NOMO-1 treated with DMSO at 0.1 percent for 48 hours (cell line): ENCODE results near the gene UBR4.

ENCODE experiments used
- DNase-seq: peaks from one replicate; lab custom pipeline; 2025; ENCODE audit not compliant: unreplicated experiment; lab: John Stamatoyannopoulos, UW

UBR4 gene

DNA sequence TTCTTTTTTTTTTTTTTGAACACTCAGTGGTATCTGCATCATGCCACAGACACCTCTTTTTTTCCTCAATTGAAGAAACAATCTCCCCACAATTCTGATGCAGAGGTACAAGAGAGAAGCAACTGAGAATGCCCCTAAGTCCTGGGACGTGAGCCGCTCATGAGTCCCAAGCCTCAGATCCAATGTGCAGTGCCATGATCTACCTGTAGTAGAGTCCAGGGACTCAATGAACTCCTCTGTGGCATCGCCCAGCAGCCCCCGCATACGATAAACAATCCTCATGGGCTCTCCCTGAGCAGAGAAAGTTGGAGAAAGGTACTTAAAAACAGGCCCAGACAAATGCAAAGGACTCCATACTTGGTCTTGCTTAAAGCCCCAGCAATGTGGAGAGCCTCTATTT lies 113.1 kb downstream of the UBR4 start:
- no peak for DNase-seq

DNA sequence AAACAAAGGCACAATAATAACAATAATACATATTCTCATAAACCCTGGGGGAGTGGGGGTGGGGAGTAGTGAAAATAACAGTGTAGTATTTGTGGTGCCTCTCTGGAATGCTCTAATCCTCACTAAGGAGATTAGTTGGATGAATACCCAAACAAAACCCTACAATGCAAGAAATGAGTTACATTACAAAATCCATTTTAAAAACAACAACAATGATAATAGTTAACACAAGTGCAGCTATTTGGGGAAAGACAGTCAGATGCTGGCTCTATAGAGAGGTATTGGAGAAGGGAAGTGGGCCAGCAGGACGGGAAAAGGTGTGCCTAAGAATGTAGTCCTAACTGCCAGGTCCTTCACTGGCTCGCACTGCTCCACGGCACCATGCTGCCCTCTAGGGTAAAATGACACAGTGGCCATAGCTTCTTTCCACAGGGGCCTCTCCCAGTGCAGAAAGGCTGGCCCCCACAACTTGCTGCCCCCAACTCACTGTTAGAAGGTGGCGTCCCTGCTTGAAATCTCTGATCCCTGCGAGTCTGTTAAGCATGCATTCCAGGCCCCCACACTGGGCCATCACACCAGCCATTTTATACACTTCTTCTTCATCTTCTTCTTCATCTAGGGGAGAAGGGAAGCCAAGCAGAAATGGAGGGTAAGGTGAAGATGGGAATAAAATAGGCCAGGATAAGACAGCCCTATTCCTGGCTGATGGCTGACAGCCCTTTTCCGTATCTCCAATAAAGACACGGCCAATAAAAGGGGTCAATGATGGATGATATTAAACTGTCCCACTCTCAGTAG lies 113.8 kb downstream of the UBR4 start:
- DNase-seq: no peak

DNA sequence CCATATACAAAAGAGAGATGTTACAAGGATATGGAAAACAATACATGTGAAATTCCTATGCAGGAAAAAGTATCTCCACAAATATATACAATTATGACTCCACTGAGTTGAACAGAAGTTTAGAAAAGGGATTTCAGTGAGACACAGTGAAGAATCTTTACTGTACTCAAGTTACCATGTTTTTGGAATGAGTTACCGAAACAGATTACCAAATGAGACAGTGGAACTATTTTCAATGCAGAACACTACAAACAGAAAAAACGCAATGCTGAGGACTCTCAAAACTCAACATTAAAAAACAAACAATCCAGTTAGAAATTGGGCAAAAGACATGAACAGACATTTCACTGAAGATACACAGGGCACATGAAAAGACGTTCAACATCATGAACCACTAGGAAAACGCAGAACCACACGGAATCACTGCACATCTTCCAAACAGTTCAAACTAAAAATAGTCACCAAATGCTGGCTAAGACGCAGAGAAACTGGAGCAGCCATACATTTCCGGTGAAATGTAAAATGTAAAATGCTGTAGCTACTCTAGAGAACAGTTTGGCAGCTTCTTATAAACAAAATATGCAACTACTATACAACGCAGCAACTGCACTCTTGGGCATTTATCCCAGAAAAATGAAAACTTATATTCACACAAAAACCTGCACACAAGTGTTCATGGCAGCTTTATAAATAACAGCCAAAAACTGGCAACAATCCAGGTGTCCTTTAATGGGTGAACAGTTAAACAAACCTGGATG lies 118.7 kb downstream of the UBR4 start:
- DNase-seq: no peak

DNA sequence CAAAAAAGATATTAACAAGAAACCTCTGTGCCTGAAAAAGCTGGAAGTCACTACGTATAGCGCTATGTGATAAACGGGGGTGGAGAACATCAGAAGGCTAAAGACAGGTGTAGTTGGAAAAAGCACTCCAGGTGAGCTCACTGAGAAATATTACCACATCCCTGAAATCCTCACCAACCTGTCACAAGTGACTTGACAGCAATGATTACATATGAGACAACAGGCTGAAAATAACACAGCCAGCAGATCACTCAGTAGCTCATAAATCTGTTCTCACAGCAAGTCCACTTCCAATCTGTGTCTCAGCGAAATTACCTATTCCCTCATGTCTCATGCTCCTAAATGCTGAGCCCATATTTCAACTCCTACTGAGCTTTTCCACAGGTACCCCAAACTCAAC lies 120.5 kb downstream of the UBR4 start:
- no peak for DNase-seq

DNA sequence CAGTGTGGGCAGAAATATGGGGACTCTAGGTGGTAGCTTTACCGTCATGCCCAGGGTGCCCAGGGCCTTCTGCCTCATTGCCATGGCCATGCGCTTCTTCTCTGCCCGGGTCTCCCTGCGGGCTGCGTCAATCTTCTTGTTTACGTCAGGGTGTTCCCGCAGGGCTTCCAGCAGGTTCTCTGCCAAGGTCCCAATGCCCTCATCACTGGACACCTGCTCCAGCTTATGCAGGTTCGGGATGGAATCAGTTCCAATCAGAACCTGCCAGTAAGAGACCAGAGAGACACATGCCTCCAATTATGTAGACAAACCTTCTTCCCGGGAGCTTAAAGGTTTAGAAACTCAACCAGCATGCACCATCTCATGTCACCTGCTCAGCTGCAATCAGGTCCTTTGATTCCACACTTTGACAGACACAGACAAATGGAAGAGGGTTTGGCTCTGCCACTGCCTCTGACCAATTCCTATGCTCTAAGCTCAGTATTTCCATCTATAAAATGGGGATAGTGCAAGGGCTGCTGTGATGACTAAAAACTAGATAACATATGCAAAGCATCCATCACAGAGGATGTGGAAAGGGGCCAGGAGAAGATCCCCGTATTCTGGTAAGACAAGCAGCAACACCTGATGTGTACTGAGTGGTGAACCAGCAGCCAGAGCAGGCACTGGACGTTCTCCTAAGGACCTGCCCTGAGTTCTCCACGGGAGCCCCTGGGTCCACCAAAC lies 121.2 kb downstream of the UBR4 start:
- DNase-seq: no peak

DNA sequence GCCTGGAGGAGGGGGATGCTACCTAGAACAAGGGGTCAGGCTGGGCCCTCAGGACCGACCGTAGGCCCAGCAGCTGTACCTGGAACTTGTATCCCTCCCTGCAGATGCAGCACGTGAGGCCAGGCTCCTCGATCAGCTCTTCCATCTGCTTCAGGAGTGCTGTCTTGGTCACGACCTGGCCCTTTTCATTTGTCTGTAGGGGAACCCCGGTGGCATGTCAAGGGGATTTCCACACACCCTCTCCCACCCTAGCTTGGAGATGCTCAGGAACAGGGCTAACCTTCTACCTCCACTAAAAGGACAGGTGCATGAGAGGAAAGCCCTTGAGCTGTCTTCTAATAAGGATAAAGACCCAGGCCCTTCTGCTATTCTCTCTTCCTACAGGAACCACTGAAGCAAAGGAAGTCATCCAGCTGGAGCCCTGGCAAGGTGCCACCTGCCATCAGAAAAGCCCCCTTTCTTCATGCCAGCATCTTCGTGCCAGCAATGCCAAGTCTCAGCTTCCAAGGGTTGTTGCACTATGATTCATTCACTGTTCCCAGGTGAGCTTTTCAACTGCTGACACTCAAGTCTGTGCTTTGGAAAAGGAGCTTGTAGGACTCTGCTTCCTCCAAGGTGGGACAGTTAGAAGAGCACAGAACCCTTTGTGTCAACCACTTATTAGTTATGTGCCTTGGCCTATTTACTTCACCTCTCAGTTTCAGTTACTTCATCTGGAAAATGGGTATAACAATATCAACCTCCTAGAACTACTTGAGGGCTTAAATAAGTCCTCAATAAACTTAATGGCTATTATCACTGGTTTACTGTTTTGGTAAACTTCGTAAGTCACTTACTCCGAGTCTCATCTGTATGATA lies 122.1 kb downstream of the UBR4 start:
- no peak for DNase-seq

DNA sequence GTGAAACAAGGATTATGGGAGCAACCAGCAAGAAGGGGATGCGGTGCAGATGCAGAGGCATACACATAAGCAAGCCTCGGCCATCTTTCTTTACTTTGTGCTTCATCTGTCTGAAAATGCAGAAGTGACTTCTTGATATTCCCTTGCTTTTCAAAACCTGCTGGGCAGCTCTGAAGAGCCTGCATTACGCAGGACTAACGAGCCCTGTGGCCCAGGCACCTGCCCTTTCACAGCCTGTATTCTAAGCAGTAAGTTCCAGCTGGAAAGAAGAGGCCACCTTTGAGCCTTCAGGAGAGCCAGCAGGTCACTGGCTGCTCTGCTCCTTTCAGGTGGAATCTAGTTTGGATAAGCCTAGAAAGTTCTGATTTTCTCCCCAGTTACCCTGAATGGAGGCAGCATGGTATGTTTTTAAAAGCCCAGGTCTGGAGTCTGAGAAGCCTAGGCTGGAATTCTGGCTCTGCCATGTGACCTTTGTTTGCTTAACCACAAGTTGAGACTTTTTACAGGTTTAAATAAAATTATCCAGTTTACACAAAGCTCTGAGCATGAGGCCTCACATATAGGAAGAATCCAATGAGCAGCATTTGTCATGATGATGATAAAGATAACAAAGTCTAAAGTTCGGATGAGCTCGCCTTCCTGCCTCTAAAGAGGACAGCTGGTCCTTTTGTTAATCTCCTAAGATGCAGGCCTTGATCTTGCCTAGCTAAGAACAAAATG lies 122.9 kb downstream of the UBR4 start:
- no peak for DNase-seq

DNA sequence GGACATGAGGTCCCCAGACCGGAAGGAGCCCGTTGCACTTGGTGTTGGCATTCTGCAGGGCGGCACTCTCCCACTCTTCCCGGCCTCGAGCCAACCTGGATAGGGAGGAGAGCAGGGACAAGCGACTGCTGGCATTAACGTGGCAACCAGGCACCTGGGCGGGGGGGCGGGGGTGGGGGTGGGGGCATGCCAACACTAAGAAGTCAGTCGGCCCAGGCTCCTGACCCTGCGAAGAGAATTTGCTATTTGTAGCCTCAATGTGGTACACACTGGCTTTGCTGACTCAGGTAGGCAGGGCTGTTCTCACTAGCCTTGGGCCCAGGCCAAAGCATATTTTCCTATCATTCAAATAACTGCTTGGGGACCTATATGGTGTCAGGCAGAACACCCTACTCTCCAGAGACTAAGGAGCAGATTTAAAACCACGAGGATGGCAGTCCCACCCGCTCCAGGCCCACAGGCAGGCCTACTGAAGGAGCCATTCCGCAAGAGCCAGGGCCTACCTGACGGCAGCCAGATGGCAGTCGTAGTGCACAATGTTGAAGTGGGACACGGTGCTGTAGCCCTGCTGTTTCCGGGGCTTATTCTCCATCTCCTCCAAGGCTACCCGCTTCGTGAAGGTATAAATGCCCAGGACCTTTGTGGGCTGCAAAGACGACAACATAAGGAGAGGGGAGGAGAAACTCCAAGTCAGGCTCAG lies 123.7 kb downstream of the UBR4 start:
- no peak for DNase-seq

DNA sequence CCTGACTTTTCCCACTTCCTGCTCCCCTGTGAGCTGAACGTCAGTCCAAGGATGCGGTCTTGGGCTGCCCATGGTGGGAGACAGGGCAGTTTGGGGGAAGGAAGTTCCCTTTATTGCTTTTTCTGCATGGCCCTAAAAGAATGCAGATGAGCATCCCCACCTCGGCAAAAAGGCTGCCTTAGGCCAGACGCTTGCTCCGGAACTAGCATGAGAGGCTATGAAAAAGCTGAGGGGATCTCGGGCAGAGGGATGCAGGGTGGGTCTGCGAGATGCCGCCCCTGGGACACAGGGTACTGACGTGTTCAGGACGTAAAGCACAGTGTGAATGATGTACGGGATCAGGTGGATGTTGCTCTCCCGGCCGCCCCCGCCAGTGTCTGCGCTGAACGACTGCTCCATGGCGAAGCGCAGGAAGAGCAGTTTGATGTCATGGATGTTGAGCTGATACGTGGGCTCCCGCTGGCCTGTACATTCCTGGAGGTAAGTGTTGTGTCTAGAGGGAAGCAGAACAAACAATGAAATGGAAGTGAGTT lies 125.8 kb downstream of the UBR4 start:
- DNase-seq: no peak

DNA sequence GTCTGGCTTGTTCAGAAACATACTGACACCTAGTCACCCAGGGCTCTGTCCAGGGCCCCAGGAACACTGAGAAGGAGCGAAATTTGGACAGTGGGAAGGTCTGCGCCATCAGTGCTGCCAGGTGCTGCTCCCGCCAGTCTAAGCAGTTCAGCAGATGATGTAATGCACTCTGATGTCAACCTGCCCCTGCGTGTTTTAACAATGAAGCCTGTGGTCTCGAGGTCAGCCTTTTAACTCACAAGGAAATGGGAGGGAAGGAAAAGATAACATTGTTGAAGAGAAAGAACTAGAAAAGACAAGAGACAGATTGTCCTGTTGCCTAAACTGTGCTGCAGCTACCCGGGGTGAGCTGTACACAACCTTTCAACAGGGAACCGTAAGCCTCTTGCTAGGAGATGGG lies 127.0 kb downstream of the UBR4 start:
- DNase-seq: no peak

DNA sequence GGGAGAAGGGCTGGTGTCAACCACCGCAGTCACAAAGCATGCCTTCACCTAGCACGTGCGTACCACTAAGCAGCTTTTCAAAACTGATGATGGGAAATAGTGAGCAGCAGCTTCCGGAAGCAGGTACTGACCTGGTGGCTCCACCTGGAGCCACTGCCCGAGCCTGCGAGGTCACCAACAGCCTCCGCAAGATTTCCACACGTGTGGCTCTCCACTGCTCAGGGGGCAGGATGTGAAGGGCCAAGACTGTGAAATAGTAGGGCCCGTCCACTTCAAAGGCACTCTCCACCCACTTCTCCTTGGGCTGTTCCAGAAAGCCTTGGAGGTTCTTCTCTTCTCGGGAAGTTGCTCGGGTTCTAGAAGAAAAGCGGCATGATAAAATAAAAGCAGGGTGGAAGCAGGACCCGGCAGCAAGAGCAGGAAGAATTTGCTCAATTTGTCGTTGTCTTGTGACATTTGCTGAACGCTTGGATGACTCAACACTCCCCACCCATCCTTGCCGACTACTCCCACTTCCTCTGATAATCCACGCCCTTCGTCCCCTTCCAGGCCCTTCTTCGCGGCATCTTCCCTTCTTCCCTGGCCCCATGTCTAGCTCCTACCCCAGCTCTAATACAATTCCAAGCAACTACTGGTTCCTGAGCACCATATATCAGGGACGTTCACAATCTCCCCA lies 128.7 kb downstream of the UBR4 start:
- peak; percentile 84 for DNase-seq

DNA sequence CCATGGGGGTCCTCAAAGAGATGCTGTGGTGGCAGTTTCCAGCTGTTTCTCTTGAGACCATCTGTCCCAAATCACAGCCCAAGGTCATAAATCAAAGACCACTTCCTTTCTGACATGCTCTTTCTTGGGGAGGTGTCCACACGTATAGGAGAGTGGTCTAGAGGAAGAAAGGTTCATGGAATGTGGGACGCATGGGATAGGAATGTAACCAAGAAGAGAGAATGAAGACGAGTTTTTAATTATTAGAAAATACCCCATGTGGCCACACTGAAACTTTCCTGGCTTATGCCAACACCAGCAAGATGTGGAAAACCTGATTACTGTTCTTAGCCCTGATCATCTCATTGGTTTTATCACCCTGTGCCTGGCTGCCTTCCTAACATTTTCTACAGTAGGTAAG lies 129.3 kb downstream of the UBR4 start:
- no peak for DNase-seq

DNA sequence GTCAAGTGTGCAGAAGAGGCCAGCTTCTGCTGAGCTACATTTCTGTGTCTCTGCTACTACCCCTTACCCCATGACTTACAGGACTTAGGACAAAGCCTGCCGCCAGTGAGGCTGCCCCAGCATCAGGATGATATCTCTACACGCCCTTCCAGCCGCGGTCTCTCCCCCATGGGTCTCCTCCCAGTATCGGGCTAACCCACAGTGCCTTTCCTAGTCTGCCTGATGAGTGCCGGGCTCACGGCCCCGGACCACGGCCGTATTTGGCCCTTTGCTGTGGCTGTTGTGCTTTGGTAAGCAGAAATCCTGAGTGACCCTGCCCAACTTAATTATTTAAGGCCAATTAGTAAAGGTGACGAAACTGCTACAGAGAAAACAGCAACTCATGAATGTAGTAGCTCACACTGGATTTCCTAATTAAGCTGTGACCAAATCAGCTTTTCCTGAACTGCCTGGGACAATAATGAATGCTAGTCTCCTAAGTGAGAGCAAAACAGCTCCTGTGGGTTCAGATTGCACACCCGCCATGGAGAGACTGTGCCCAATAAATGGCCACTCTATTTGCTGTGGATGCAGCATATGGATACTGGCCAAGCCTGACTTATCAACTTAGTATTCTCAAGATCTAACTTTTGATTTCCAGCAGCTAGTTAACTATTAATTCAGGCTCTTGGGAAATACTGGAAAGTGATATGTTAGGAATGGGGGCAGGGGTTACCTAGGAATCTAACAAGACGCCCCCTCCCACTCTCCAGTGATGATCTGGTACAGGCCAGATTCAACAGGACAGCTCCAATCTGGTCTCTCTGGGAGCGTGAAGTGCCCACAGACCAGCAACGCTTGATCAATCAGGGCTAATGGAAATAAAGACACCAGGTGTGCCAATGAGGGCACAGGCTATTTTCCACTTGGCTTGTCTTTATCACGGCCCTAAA lies 130.3 kb downstream of the UBR4 start:
- no peak for DNase-seq

DNA sequence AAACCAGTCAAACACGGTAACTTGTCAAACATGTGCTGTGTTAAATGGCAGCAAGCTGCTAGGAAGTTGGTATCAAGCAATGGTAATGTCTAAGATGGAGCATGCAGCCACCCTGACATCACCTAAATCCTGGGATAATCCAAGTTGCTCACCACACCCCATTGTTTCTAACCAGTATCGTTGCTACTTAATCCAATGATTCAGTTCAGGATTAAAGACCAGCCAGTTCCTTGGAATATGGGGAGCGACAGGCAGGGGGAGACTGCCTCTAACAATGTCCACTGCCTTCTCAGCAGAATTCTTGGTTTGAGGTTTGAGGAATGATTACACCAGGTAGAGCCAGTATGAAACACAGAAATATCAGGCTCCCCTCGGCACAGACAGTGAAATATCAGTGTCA lies 131.5 kb downstream of the UBR4 start:
- no peak for DNase-seq

DNA sequence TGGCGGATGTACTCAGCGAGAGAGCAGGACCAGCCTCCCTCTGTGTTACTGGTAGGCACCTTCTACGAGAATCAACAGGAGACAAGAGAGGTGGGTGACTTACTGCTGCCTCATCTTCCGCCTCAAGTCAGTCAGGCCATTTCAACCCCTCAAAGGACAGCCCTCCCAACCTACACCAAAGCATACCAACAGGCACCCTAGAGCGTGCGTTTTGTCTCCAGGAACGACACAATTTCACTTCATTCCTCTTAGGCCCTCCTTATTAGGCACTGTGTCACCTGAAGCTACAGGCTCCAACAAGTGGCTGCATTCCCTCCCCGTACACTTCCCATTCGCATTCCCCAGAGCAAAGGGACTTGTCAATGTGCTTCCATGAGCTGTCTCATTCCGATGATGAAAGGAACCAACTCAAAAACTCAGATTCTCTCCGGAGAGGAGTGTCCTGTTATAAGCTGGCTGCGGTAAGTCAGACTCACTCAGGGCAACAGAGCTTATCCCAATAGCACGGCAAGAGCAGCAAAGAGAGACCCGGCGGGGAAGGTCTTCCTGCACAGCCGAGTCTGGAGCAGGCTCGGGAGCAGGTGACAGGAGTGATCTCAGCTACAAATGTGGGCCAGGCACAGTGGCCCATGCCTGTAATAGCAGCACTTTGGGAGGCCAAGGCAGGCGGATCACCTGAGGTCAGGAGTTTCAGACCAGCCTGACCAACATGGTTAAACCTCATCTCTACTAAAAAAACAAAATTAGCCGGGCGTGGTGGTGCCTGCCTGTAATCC lies 133.0 kb downstream of the UBR4 start:
- DNase-seq: no peak

DNA sequence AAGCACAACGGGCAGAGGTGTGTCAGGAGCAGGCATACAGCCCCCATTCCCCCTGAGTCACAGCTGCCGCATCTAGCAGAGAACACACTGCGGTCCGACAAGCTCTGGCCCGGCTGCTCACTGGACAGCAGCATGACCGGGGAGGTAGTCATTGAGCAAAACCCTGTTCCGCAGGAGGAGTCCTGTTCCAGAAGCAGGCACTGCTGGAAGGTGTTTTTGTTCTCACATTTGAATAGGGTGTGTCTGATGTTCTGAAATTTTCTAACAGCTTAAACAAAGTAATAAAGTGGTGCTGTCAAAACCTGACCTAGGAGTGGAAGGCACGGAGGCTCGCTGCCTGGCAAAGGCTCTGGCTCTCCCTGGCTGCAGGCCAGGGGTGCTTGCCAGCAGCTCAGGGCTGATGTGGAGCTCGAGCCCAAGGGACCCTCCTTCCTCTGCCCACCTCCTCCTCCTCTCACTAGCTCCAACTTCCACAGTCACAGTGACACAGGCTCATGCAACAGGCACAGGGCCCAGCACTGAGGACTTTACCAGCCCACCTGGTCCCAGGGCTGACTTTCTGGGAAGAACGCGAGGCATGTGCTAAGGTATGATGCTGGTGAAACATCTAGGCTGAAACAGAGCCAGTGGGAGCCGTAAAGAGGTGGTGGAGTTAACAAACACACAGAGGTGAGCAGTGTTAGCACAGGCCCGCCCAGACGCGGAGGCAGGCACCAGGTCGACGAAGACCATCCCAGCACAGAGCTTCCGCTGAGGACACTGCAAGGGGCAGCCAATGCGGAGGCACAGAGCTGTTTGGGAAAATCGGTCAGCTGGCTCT lies 135.0 kb downstream of the UBR4 start:
- no peak for DNase-seq
